Smooth muscle cell of bladder (primary cell): ENCODE results near the gene VSTM2A. TPM values are rescaled to one million over a fixed set of nuclear protein-coding genes. Genes with fewer than 3 reads are reported as not detected.

Source experiments
- total RNA-seq: library from RNA; depleted of rRNA; stranded (reverse); fragments of >200 nt; gene quantifications from 2 replicates; pipeline ENCODE4 v1.2.3, GENCODE V29; 2014

Gene VSTM2A, protein sequence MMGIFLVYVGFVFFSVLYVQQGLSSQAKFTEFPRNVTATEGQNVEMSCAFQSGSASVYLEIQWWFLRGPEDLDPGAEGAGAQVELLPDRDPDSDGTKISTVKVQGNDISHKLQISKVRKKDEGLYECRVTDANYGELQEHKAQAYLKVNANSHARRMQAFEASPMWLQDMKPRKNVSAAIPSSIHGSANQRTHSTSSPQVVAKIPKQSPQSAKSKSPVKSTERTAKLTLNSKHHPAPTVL
- not detected in 2 replicates for total RNA-seq

DNA sequence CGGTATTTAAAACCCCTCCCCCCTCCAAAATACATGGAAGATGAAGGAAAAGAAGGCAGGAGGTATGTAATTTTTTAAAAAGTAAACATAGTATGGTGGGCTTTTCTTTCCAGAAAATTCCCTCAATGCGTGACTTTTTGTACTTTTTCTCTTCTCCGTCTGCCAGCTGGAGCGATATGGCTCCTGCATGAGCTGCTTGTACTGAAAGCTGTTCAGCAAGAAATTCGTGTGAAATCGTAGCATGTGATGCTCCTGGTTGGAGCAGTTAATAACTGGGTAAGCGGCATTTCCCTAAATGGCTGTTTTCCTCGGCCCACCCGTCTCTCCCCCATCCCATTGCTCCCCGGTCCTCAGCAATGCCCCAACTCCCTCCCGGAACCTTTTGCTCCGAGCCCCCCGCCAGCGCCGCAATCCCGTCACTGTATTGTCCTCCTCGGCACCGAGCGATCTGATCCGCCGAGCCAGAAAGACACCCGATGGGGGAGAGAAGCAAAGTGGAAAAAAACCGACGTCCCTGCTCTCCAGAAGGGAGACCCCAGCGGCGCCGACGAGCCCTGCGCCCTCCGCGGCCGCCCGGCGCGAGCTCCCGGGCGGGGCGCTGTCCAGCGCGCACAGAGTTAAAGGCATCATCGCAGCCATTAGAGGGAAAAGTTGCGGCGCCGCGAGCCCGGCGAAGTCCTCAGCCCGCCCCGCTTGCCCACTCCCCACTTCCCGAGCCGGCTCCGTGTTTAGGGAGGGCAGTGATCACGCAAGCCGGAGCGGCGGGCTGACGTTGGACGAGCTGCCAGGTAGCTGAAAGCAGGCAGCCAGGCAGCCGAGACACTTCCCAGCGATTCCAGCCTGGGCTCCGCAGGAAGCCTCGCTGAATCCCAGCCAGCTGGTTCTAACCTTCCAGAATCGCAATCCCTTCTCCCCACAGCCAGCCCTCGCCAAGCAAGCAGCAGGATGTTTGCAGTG, at the start of gene VSTM2A:
VSTM2A (plus strand) TSS at position 707 of the 957 bp plus-strand sequence. CDS start 356 bp downstream, outside the sequence.

Other genes starting within 250 kb of the VSTM2A start
- gene SEC61G, start 216.8 kb downstream of the VSTM2A start, total RNA-seq: 259 and 303 TPM in 2 replicates